HG02884 (cell line): ENCODE results near the gene IGSF5.
"Not testable (repeated sequence)": the region's sequence is repeated elsewhere in the genome, so short reads cannot be mapped to it uniquely, and the experiment has no call there.

ENCODE experiments used
- ATAC-seq: cut with Tn5 transposase; IDR thresholded peaks from one replicate; pipeline ENCODE4 v1.9.1; 2021; ENCODE audit warnings: mild to moderate bottlenecking, moderate library complexity; ENCODE audit not compliant: unreplicated experiment

IGSF5 gene

DNA sequence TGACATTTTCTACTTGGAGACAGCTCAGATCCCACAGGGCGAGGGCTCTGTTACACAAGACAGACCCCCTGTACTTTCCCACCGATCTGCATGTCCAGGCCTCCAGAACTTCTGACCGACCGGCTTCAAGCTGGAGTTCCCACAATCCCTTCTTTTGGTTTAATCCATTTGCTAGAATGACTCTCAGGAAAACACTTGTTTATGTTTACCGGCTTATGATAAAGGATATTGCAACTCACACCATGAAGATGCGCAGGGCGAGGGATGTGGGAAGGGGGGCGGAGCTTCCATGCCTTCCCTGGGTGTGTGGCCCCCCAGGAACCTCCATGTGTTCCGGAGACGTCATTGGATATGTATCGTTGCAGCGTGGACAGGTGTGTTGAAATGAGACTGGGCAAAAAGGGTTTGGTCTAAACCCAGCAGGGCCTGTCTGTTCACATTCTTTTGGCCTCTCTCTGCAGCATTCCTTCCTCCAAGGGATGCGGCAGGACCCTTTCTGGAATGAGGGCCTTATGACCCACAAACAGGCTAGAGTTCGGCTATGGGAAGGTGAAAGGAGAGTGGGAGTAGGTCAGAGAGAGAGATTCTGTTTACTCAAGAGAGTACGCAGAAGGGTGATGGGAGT, 7.5 kb upstream of the IGSF5 start:
- ATAC-seq = no peak

DNA sequence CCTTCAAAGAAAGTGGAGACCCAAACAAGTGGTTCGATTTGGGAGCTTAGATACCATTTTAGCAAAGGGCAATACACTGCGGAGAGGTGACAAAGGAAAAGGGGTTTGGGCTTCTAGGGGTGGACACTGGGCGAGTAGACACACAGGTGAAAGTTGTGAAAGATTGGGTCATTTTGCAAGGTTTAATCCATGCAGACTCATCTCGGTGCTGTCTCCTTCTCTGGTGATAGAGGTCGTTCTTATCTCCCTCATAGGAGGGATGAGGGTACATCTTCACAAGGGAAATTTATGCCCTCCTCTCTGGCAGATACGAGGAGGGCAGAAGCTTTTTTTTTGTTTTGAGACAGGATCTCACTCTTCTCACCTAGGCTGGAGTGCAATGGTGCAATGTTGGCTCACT, 6.4 kb upstream of the IGSF5 start:
- ATAC-seq = no peak

GRCh38 chr21:39739531-39739930, 5.5 kb upstream of the IGSF5 start:
- ATAC-seq = not testable (repeated sequence)

- not testable (repeated sequence) for ATAC-seq
Measured at GRCh38 chr21:39742561-39742960, 2.4 kb upstream of the IGSF5 start.

DNA sequence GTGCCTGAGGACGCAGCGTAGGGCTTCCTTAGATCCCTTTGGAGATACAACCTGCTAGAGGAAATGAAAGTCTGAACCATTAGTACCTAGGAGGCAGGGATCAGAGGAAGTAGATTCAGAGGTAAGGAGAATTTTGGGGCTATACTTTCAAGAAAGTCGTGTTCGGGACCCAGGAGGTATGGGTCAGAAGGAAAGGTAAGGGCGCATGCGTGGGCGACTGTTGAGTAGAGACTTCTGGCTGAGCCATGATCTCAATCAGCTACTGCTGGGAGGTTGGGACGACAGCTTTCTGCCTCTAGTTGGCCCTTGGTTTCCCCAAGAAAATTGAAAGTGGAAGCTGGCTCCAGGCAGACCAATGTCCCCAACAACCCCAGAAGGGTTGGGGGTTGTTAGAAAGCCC, 349 bp downstream of the IGSF5 start:
- ATAC-seq = not testable (repeated sequence)

DNA sequence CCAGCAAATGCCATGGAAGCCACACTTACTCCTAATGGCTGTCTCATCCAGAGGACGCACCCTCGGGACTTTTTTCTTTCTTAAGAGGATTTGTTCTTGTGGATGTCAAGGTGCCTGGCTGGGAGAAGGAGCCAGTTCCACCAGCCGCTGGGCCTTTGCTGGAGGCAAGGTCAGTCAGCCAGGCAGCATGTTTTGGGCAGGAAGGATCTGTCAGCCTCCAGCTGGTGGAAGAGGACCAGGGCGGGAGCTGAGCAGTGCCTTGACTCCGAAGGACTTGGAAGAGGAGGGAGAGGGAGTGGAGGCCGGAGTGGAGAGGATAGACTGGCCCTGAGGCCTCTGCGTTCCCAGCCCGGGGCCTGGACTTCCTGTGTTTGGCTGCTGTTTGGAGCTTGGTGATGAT, 5.7 kb downstream of the IGSF5 start:
- no peak for ATAC-seq

DNA sequence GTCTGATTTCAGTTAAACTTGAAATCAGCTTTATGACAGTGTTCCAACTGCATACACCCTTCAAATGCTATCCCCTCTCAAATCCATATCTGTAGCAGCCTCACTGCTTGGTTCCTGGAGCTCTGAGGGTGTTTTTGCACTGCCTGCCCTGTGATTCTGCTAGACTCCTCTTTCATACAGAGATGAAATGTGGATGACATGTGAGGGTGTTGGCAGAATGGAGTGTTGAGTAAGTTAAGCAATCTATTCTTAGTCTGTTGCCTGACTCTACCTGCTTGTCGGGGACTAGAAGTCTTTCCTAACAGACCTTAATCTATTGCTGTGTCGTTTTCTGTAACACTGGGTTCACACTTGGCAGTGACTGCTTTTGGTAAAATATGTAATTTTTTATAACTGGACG, 9.8 kb downstream of the IGSF5 start:
- ATAC-seq = no peak

- no peak for ATAC-seq
Measured at GRCh38 chr21:39756285-39756684, 11.3 kb downstream of the IGSF5 start.

GRCh38 chr21:39763272-39763970, 18.4 kb downstream of the IGSF5 start:
- ATAC-seq = no peak

- no peak for ATAC-seq
Measured at GRCh38 chr21:39774227-39774626, 29.2 kb downstream of the IGSF5 start.

- ATAC-seq = no peak
Measured at GRCh38 chr21:39775816-39776215, 30.8 kb downstream of the IGSF5 start.

DNA sequence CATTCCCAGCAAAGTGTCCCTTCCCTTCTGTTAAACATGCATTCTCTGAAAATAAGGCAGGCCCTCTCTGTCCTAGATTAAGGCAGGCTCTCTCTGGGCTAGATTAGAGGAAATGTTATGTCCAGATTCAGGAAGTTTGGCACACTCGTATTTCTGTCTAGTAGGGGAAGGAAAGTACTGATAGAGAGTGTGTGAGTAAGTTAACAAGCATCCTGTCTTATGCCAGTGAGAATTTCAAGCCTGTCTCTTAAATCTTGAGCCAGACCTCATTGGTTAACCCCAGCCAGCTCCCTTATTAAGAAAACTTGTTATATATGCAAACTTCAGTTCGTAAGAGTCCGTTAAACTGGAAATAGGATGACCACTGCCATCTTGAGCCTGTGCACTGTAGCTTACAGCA, 31.6 kb downstream of the IGSF5 start:
- no peak for ATAC-seq

- no peak for ATAC-seq
Measured at GRCh38 chr21:39781331-39781730, 36.3 kb downstream of the IGSF5 start.

GRCh38 chr21:39788383-39788782, 43.4 kb downstream of the IGSF5 start:
- ATAC-seq = no peak

DNA sequence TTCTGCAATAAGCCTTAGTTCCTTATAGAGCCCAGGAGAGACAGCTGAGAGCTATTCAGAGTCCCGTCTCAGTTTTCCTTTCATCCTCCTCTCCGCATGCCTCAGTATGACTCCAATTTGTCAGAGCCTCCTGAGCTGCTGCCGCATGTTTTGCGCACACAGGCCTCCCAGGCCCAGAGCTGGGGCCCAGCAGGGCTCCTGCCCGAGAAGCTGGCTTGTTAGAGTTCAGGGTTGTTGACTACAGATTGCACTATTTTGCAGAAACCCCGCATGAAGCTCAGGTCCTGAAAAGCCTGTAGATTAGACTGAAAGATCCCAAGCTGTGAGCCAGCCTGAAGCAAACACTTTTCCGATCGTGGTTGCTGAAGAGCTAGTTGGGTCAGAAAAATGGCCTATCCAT, 51.5 kb downstream of the IGSF5 start:
- ATAC-seq = no peak

DNA sequence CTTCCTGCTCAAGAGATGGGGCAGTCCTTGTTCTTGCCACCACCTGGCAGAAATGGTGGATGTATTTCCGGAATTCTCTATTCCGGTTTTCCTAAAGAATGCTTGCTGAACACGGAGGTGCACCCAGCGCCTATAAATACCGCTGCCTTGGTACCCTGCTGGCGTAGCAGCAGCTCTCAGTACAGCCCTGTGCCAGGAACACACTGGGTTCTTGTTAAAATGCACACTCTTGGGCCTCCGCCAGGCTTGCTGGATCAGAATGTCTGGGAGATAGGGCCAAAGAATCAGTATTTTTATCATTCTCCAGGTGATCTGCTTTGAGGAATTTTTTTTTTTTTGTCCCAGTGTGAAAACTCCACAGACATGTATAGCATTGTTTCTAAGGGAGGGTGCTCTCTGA, 54.2 kb downstream of the IGSF5 start:
- ATAC-seq = no peak

GRCh38 chr21:39800311-39800710, 55.3 kb downstream of the IGSF5 start:
- ATAC-seq = no peak

- no peak for ATAC-seq
Measured at GRCh38 chr21:39802217-39802616, 57.2 kb downstream of the IGSF5 start.

- ATAC-seq = no peak
Measured at GRCh38 chr21:39803393-39803792, 58.4 kb downstream of the IGSF5 start.

- no peak for ATAC-seq
Measured at GRCh38 chr21:39804240-39804639, 59.3 kb downstream of the IGSF5 start.

DNA sequence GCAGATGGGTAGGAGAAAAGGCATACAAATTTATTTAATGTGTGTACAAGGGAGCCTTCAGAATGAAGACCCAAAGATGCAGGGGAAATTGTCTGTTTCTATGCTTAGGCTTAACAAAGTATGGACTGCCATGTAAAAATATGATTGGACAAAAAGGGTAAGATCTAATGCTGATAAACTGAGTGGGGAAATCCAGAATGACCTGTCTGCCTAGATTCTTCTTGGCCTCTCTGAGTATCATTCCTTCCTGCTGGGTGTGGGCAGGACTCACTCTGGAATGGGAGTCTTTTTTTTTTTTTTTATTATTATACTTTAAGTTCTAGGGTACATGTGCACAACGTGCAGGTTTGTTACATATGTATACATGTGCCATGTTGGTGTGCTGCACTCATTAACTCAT, 61.0 kb downstream of the IGSF5 start:
- no peak for ATAC-seq

DNA sequence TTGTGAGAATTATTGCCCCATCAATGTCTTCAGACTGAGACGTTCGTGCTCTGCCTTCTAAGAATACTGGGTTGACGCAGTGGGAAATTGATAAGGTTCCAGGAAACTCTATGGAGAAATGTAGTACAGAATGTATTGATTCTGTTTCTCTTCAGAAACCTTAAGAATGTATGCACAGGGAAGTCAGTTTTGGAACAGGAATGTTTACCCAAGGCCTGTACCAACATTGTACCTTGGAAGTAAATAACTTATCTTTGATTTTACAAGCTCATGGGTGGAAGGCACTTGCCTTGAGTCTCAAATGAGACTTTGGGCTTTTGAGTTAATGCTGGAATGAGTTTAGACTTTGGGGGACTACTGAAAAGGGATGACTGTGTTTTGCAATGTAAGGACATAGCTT, 62.8 kb downstream of the IGSF5 start:
- no peak for ATAC-seq

GRCh38 chr21:39809936-39810335, 65.0 kb downstream of the IGSF5 start:
- ATAC-seq = no peak
